Retinal pigment epithelial cell (primary cell): ENCODE data around the gene SH3TC2.

ENCODE experiments used
- DNase-seq: peaks from one replicate; pipeline ENCODE4 v3.0.0-alpha.2; 2010; ENCODE audit warnings: low read depth
- H3K4me3 ChIP-seq: 2 replicates; pipeline ENCODE4 v1.5.1; 2011; ENCODE audit warnings: mild to moderate bottlenecking, low read length, control low read depth, moderate library complexity
- CTCF ChIP-seq: conservative IDR thresholded peaks from 2 replicates; pipeline ENCODE4 v1.5.1; 2011; ENCODE audit warnings: low read depth, low read length, control low read depth, inconsistent platforms

Gene SH3TC2

GRCh38 chr5:149048811-149049210 lies 14.1 kb downstream of the SH3TC2 start:
- H3K4me3 ChIP-seq = no peak overlapping the region
- DNase-seq = no peak
- TF ChIP-seq CTCF = no peak

- no peak for DNase-seq
- no peak for TF ChIP-seq CTCF
- no peak overlapping the region for H3K4me3 ChIP-seq
These were observed 15.4 kb downstream of the SH3TC2 start for GRCh38 chr5:149047462-149047861.

GRCh38 chr5:149046196-149046829 lies 16.5 kb downstream of the SH3TC2 start:
- no peak overlapping the region for H3K4me3 ChIP-seq
- no peak for TF ChIP-seq CTCF
- DNase-seq = no peak

- no peak for TF ChIP-seq CTCF
- DNase-seq = no peak
- no peak overlapping the region for H3K4me3 ChIP-seq
These were observed 17.8 kb downstream of the SH3TC2 start for GRCh38 chr5:149045089-149045460.

GRCh38 chr5:149044453-149045088 lies 18.3 kb downstream of the SH3TC2 start:
- DNase-seq = no peak
- TF ChIP-seq CTCF = no peak
- no peak overlapping the region for H3K4me3 ChIP-seq

GRCh38 chr5:149043641-149044040 lies 19.2 kb downstream of the SH3TC2 start:
- H3K4me3 ChIP-seq = no peak overlapping the region
- no peak for DNase-seq
- no peak for TF ChIP-seq CTCF

- DNase-seq = no peak
- TF ChIP-seq CTCF = no peak
- H3K4me3 ChIP-seq = no peak overlapping the region
These were observed 20.0 kb downstream of the SH3TC2 start for GRCh38 chr5:149042865-149043264.
